DOHH2 (cell line): ENCODE data around the gene ZNF474.

Experiments used
- H3F3A ChIP-seq: fragments of 200-600 bp; sonication (generic), shearing (Covaris generic); 2 replicates; pipeline ENCODE4 v1.6.0; 2016; ENCODE audit warnings: antibody characterized with exemption, mild to moderate bottlenecking; ENCODE audit not compliant: control insufficient read depth, insufficient read depth
- H3K27ac ChIP-seq: fragments of 200-600 bp; sonication (generic); 2 replicates; pipeline ENCODE4 v1.5.1; 2014; ENCODE audit warnings: low read depth, mild to moderate bottlenecking, low read length, moderate library complexity
- H3K27me3 ChIP-seq: fragments of 200-600 bp; sonication (generic); 2 replicates; pipeline ENCODE4 v1.6.1; 2014; ENCODE audit warnings: mild to moderate bottlenecking, low read length, mixed read lengths; ENCODE audit not compliant: control insufficient read depth
- H3K36me3 ChIP-seq: fragments of 200-600 bp; sonication (generic); 2 replicates; pipeline ENCODE4 v1.6.1; 2014; ENCODE audit warnings: mild to moderate bottlenecking, low read length, moderate library complexity, mixed read lengths; ENCODE audit not compliant: control insufficient read depth
- H3K4me1 ChIP-seq: fragments of 200-600 bp; sonication (generic); 2 replicates; pipeline ENCODE4 v1.6.1; 2014; ENCODE audit warnings: mild to moderate bottlenecking, low read length, mixed read lengths; ENCODE audit not compliant: control insufficient read depth
- H3K4me2 ChIP-seq: fragments of 200-600 bp; sonication (generic); 2 replicates; pipeline ENCODE4 v1.6.0; 2014; ENCODE audit warnings: mild to moderate bottlenecking, low read length, moderate library complexity
- H3K4me3 ChIP-seq: fragments of 200-600 bp; sonication (generic); 2 replicates; pipeline ENCODE4 v1.5.1; 2014; ENCODE audit warnings: mild to moderate bottlenecking, low read length, mixed read lengths
- H3K79me2 ChIP-seq: fragments of 200-600 bp; sonication (generic); 2 replicates; pipeline ENCODE4 v1.6.1; 2014; ENCODE audit warnings: mild to moderate bottlenecking, low read length, mixed read lengths; ENCODE audit not compliant: control insufficient read depth
- H3K9me2 ChIP-seq: fragments of 200-600 bp; sonication (generic); replicated peaks from 2 replicates; pipeline ENCODE4 v1.6.1; 2014; ENCODE audit warnings: mild to moderate bottlenecking, low read length, mixed read lengths; ENCODE audit not compliant: control insufficient read depth
- H3K9me3 ChIP-seq: fragments of 200-600 bp; sonication (generic); 2 replicates; pipeline ENCODE4 v1.6.1; 2014; ENCODE audit warnings: antibody characterized with exemption, low read length, mixed read lengths; ENCODE audit not compliant: control insufficient read depth, insufficient read depth
- H4K20me1 ChIP-seq: fragments of 200-600 bp; sonication (generic); 2 replicates; pipeline ENCODE4 v1.6.0; 2014; ENCODE audit warnings: low read depth, mild to moderate bottlenecking, antibody characterized with exemption, low read length, moderate library complexity; ENCODE audit not compliant: control insufficient read depth, insufficient read depth
- EZH2phosphoT487 ChIP-seq: fragments of 200-600 bp; sonication (generic); IDR thresholded peaks from 2 replicates; pipeline ENCODE4 v1.6.1; 2017; ENCODE audit warnings: borderline replicate concordance, mild to moderate bottlenecking, antibody characterized with exemption, low read length, moderate library complexity, mixed read lengths
- TF ChIP-seq, protein P1 (sequence below): fragments of 200-600 bp; sonication (generic); IDR thresholded peaks from one replicate; pipeline ENCODE4 v1.5.1; 2014; ENCODE audit warnings: antibody characterized with exemption, mild to moderate bottlenecking, low read depth, low read length; ENCODE audit not compliant: poor library complexity, severe bottlenecking

Gene ZNF474

GRCh38 chr5:122126756-122127321 lies 2.5 kb upstream of the ZNF474 start:
- Histone ChIP-seq H3K9me3 (no peaks in the 10 kb centered on the region), H3K4me3 (no peak overlapping the region), H3F3A (no peaks in the 10 kb centered on the region), H3K27me3 (no peaks in the 10 kb centered on the region), H3K4me1 (no peaks in the 10 kb centered on the region), H4K20me1 (no peaks in the 10 kb centered on the region), H3K27ac (no peak overlapping the region), H3K4me2 (no peak overlapping the region), H3K9me2 (no peaks in the 10 kb centered on the region), H3K79me2 (no peaks in the 10 kb centered on the region), H3K36me3 (no peaks in the 10 kb centered on the region)
- no peak for TF ChIP-seq EZH2phosphoT487
- TF ChIP-seq, protein P1, sequence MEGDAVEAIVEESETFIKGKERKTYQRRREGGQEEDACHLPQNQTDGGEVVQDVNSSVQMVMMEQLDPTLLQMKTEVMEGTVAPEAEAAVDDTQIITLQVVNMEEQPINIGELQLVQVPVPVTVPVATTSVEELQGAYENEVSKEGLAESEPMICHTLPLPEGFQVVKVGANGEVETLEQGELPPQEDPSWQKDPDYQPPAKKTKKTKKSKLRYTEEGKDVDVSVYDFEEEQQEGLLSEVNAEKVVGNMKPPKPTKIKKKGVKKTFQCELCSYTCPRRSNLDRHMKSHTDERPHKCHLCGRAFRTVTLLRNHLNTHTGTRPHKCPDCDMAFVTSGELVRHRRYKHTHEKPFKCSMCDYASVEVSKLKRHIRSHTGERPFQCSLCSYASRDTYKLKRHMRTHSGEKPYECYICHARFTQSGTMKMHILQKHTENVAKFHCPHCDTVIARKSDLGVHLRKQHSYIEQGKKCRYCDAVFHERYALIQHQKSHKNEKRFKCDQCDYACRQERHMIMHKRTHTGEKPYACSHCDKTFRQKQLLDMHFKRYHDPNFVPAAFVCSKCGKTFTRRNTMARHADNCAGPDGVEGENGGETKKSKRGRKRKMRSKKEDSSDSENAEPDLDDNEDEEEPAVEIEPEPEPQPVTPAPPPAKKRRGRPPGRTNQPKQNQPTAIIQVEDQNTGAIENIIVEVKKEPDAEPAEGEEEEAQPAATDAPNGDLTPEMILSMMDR = no peak

DNA sequence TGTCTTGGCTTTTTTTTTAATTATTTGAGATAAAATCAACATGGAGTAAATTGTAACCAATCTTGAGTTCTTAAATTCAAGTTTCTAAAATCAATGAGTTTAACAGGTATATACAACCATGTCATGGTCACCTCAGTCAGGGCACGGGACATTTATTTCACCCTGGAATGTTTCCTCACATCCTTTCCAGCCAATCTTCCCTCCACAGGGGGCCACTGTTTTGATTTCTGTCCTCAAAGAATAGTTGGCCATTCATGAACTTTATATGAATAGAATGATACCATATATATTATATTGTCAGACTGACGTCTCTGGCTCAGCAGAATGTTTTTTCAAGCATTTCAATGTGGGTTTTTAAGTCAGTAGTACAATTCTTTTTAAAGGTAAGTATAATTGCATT lies 806 bp downstream of the ZNF474 start:
- H3K9me3 ChIP-seq = no peaks in the 10 kb centered on the region
- TF ChIP-seq EZH2phosphoT487 = no peak
- TF ChIP-seq, protein P1 = no peak
- no peaks in the 10 kb centered on the region for H3K27me3 ChIP-seq
- H3K4me1 ChIP-seq = no peaks in the 10 kb centered on the region
- no peak overlapping the region for H3K27ac ChIP-seq
- no peaks in the 10 kb centered on the region for H3K9me2 ChIP-seq
- H4K20me1 ChIP-seq = no peaks in the 10 kb centered on the region
- no peak overlapping the region for H3K4me2 ChIP-seq
- H3F3A ChIP-seq = no peaks in the 10 kb centered on the region
- H3K4me3 ChIP-seq = no peak overlapping the region
- H3K36me3 ChIP-seq = no peaks in the 10 kb centered on the region
- H3K79me2 ChIP-seq = no peaks in the 10 kb centered on the region

DNA sequence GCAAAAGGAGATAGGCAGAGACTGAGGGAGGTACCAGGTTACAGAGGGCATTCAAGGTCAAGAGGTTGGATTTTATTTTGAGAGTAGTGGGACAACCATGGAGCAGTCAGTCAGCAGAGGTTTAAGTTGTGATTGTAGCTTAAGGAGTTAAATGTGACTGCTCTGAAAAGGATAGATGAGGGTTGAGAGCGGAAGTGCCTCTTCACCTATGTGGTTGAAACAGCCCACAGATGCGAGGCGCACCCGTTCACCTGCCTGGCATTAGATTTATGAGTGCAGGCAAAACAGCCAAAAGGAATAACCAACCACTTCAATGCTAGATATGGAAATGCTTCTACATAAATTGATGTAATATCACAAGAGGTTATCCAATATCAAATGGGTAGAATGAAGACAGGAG lies 8.4 kb downstream of the ZNF474 start:
- Histone ChIP-seq H3F3A (no peaks in the 10 kb centered on the region), H3K79me2 (no peaks in the 10 kb centered on the region), H3K36me3 (no peaks in the 10 kb centered on the region), H3K4me2 (no peak overlapping the region), H4K20me1 (no peaks in the 10 kb centered on the region), H3K27ac (no peak overlapping the region), H3K9me2 (no peaks in the 10 kb centered on the region), H3K9me3 (no peaks in the 10 kb centered on the region), H3K4me3 (no peak overlapping the region), H3K4me1 (no peaks in the 10 kb centered on the region), H3K27me3 (no peaks in the 10 kb centered on the region)
- no peak for TF ChIP-seq EZH2phosphoT487
- TF ChIP-seq, protein P1 = no peak

GRCh38 chr5:122138356-122138755 lies 9.0 kb downstream of the ZNF474 start:
- Histone ChIP-seq H3K27me3 (no peaks in the 10 kb centered on the region), H3K27ac (no peak overlapping the region), H3K79me2 (no peaks in the 10 kb centered on the region), H4K20me1 (no peaks in the 10 kb centered on the region), H3F3A (no peaks in the 10 kb centered on the region), H3K9me2 (no peaks in the 10 kb centered on the region), H3K36me3 (no peaks in the 10 kb centered on the region), H3K4me3 (no peak overlapping the region), H3K4me1 (no peaks in the 10 kb centered on the region), H3K4me2 (no peak overlapping the region), H3K9me3 (no peaks in the 10 kb centered on the region)
- TF ChIP-seq, protein P1 = no peak
- TF ChIP-seq EZH2phosphoT487 = no peak
